Measurements from ENCODE around the gene PRICKLE2.

The PRICKLE2 gene

GRCh38 chr3:64188810-64189560 is 36.3 kb downstream of the PRICKLE2 start:
- no peak for DNase-seq (ENCODE audit: low read depth in 2 of 2)

DNA sequence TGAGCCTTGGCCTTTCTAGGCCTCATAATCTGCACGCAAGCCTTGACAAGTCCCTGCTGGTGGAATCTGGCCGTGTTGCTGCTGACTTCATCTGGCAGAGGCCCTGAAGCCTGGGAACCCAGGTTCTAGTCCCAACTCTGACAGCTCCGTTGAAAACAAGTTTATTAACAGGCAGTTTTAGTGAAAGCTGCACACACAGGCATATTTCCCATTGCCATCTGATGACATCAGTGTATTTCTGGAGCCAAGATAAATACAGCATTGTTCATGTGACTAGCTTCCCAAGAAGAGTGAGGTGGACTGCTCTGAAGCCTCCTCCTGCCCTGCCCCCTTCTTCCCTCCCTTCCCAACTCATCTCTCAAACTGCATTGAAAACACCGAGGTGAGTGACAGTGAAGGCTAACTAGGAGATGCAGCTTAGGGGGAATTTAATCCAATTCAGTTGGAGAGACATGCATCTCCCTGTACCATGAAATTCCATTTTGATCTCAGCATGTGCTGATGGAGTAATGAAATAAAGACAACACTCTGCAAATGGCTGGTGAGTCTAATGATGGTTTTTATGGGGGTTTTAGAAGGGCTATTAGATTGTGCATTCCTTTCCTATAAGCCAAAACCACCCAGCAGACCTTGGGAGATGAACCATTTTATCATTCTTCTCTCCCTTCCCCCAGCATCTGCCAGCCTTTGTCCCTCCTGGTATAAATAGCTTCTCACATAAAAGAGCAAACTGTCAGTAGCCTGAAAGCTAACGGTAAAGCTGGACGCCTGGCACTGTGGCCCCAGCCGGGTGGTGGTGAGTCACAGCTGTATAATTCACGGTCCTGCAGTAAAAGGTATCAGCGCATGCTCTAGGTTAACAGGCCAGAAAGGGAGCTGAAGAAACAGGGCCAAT is 38.0 kb downstream of the PRICKLE2 start:
- DNase-seq (ENCODE audit: low read depth in 2 of 2), result no peak

DNA sequence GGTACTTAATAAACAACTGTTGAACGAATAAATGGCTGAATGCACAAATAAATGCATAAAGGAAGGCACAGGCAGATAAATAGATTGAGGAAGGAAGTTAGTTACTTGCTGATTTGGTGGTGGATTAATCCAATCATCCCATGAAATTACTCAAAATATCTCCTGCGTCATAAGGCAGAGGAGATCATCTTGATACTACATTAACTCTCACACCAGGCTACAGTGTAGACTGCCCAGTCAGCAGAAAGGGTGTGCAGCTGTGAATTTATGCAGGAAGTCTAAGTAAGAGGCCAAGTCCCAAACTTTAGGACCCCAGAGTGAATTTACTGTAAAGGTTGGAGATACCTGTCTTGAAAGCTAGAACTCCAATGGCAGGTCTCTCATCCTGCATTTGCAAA is 38.6 kb downstream of the PRICKLE2 start:
- DNase-seq (ENCODE audit: low read depth in 2 of 2), result no peak

GRCh38 chr3:64185436-64185835 is 39.8 kb downstream of the PRICKLE2 start:
- DNase-seq (ENCODE audit: low read depth in 2 of 2), result no peak

- DNase-seq (ENCODE audit: low read depth in 2 of 2), result no peak
Observed at GRCh38 chr3:64184621-64185020, 40.6 kb downstream of the PRICKLE2 start.

GRCh38 chr3:64179860-64180259 is 45.4 kb downstream of the PRICKLE2 start:
- no peak for DNase-seq (ENCODE audit: low read depth in 2 of 2)

DNA sequence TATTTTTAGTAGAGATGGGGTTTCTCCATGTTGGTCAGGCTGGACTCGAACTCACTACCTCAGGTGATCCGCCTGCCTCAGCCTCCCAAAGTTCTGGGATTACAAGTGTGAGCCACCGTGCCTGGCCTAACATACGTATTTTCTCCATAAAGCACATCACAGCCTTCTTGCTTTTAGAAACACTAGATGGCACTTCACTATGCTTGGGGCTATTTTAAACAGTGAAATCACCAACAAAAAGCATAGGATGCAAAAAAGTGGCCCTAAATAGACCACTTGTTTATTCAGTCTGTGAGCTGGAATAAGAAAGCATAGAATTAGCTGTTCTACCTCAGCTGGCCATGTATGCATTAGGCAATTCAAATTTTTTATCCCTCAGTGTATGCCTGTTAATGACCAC is 46.0 kb downstream of the PRICKLE2 start:
- DNase-seq (ENCODE audit: low read depth in 2 of 2), result no peak

- DNase-seq (ENCODE audit: low read depth in 2 of 2), result no peak
Observed at GRCh38 chr3:64178419-64178818, 46.8 kb downstream of the PRICKLE2 start.

- no peak for DNase-seq (ENCODE audit: low read depth in 2 of 2)
Observed at GRCh38 chr3:64176461-64176996, 48.7 kb downstream of the PRICKLE2 start.

DNA sequence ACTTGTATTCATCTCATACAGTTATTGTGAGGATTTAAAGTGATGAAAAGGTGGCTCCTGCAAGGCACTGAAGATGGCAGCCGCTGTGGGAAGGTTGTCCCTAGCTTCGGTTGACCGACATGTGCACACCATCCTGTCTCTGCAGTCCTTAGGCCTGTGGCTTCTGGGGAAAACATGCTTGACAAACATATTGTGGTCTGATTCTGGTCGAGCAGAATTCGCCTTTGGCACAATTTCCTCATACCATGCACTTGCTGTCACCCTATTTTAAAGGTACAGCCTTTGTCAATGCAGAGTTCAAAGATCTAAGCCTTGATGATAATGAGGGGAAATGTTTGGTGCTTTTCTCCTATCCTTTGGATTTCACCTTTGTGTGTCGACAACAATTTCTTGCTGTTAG is 50.9 kb downstream of the PRICKLE2 start:
- DNase-seq (ENCODE audit: low read depth in 2 of 2), result no peak

DNA sequence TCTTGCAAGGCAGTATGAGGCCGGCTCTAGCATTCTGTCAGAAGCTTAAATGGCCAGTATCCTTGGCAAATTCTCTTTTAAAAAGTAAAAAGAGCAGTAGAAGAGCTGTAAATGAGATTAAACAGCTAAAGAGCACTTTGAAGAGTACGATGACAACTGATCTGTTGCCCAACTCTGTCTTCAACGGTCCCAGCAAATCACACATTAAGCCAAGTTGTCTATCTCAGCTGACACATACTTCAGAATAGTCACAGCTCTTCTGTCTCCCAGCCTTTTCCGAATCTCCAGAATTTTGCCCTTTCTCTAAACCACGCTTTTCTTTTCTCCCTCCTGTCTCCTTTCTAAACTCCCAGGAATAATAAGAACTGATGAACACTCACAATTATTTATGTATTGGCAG is 51.7 kb downstream of the PRICKLE2 start:
- no peak for DNase-seq (ENCODE audit: low read depth in 2 of 2)

DNA sequence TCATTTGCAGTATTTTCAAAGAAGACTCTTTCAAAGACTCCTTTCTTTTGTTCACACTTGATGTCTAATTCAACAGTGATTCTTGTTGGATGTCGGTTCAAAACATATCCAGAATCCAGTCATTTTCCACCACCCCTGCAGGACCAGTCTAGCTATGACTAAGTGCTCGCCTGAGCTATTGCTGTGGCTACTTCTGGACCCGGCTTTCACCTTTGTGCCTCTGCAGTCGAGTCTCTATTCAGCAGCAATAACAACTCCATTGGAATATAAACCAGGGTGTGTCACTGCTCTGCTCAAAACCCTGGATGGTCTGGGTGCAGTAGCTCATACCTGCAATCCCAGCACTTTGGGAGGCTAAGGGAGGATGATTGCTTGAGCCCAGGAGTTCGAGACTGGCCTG is 55.0 kb downstream of the PRICKLE2 start:
- DNase-seq (ENCODE audit: low read depth in 2 of 2), result no peak

DNA sequence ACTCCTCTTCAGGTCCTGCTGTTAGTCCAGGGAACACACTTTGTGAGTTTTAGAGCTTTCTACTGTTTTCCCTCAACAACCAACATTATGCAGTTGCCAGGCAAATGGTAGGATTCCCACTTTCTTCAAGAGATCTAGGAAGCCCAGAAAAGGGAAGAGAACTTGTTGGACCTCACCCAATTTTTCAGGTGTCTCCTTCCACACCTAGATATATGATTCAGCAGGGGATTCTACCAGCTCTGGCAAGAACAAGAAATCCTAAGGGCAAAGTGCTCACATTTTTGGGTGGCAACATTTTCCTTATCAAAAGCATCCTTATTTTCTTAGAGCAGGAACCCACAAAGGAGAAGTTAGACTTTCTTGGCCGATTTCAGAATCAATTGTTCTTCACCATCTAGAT is 57.4 kb downstream of the PRICKLE2 start:
- DNase-seq (ENCODE audit: low read depth in 2 of 2), result no peak

DNA sequence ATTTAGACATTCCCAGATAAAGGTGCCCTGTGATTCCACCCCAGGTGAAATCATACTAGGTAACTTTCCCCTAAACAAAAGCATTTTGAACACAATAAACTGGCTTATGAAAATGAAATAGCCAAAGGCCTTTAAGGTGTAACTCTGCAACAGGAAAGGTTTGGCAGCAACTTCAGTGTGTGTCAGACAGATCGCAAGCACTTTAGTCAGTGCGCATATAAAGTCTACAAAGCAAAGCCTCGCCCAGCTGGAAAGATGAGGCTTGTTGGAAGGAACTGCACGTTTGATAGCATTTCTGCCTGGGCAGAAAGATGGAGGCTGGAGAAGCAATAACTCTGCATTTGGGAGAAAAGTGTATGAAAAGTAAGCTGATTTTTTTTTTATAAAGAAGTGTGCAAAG is 57.9 kb downstream of the PRICKLE2 start:
- no peak for DNase-seq (ENCODE audit: low read depth in 2 of 2)

DNA sequence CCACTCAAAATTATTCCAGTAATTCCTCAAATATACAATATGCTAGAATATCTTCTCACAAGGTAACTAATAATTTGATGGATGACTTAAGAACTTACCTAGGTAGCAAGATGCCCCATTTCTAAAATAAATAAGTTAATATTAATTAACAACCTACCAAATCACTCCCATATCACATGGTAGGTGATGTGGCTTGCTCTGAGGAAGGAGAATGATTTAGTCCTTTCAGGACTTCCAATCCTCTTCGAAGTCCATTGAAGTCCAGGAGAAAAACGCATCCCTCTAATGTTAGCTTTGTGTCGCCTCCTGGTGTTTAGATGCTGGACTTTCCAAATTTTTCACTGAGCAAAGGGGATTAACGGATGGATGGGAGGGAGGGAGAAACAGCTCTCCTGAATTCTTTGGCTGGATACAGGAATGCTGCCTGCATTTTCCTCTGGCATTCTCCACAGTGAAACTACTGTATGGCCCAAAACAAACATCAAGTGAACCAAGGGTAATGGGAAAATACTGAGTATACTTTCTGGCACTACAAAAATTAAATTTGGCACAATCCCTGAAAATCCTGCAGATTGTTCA is 58.6 kb downstream of the PRICKLE2 start:
- DNase-seq (ENCODE audit: low read depth in 2 of 2), result no peak

GRCh38 chr3:64164349-64164748 is 60.9 kb downstream of the PRICKLE2 start:
- DNase-seq (ENCODE audit: low read depth in 2 of 2), result no peak

DNA sequence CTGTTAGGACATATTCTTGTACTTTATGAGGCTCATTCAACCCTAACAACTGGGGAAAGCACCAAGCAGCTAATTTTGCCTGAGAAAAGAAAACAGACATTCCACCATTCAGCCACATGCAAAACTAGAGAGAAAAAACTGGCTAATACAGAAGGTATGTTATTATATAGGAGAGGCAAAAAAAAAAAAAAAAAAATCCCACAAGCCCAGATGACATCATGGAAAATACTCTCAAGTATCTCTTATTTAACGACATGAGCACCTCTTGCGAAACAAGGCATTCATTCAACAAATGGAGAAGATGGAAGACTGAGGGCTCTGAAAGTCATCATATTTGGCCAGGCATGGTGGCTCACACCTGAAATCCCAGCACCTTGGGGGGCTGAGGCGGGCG is 61.5 kb downstream of the PRICKLE2 start:
- no peak for DNase-seq (ENCODE audit: low read depth in 2 of 2)

DNA sequence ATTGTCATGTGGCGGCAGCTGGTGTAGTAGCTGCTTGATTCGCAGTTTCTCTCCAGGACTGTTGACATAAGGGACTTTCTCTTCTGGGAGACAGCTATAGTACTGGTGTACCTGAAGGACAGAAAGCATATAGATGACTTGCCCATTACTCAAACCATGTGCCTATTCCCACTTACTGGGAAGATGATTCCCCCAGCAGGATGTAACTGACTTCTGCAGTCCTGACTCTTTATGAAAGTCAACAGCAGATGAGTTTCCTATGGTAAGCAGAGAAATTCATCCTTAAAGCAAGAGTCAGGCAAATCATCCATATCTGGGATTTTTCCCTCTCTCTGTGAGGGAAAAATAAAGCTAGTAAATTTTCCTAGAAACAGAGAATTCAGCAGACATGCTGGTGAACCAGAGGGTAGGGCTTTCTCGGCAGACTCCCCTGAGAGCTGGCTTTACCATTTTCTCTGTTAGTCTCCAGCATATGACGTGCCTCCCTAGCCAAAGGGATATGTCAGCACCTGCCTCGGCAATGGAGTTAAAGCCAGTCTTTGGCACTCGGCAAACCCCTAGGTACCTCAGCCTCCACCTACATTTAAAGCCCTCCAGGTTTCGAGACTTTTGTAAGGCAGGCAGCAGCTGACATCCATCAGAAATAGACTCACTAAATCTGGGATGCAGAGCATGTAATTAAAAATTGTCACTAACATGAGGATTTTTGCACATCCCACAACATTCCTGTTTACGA is 62.1 kb downstream of the PRICKLE2 start:
- DNase-seq (ENCODE audit: low read depth in 2 of 2), result no peak

DNA sequence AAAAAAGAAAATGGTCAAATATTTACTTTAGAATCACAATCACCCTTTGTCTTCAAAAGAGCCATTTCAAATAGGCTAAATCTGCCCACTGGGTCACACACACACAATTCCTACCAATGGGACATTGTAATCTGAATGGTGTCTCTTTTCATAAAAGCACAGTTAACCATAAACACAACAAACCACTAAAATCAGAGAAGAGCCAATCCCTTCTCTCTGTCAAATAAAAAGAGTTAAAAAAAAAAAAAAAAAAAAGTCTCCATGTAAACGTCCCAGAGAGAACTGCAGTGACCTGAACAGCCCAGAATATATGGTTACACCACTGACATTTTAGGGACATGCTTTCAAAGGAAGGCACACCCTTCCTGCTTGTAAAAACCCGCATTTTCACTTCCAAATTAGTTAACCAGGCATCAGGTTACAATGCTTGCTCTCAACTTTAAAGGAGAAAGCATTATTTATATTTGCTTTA is 63.7 kb downstream of the PRICKLE2 start:
- no peak for DNase-seq (ENCODE audit: low read depth in 2 of 2)

DNA sequence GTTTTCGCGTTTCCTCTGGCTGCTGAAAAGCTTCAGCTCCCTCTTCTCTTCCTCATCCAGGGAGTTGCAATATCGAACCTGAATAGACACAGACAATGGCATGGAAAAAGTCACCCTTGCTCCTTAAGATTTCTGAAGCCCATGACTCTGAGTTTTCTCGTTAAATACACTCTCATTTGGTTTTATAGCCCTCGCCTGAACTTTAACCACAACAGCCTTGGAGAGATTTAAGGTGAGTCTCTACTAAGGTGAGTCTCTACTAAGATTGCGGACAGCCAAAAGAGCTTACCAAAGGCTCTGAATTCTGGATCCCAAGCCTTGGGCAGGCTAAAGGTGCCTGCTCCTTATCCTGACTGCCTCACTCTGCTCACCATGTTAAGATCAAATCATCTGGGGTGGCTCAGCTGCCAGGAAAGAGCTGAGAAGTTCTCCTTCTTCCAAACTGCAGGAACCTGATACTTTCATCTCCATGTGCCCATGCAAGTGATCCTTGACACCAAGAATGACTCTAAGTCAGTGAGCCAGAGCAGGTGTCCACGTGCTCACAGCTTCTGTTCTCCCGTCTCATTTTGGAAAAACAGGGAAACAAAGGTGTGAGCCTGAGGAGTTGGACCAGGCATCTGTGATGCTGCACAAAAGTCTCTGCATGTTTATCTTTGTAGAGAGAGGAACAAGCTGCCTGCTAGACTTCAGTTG is 65.1 kb downstream of the PRICKLE2 start:
- DNase-seq (ENCODE audit: low read depth in 2 of 2), result no peak

GRCh38 chr3:64158334-64158733 is 66.9 kb downstream of the PRICKLE2 start:
- no peak for DNase-seq (ENCODE audit: low read depth in 2 of 2)

All from stimulated activated CD4-positive, alpha-beta T cell treated with anti-CD3 and anti-CD28 coated beads, Interleukin-4, amount 100 ng/mL, for 48 hours (primary cell).